HG02884 (cell line): ENCODE results near the gene FNTB.

Experiments
- ATAC-seq: cut with Tn5 transposase; IDR thresholded peaks from one replicate; pipeline ENCODE4 v1.9.1; 2021; ENCODE audit warnings: mild to moderate bottlenecking, moderate library complexity; ENCODE audit not compliant: unreplicated experiment

FNTB gene

GRCh38 chr14:64974563-64974962, 12.1 kb upstream of the FNTB start:
- no peak for ATAC-seq

DNA sequence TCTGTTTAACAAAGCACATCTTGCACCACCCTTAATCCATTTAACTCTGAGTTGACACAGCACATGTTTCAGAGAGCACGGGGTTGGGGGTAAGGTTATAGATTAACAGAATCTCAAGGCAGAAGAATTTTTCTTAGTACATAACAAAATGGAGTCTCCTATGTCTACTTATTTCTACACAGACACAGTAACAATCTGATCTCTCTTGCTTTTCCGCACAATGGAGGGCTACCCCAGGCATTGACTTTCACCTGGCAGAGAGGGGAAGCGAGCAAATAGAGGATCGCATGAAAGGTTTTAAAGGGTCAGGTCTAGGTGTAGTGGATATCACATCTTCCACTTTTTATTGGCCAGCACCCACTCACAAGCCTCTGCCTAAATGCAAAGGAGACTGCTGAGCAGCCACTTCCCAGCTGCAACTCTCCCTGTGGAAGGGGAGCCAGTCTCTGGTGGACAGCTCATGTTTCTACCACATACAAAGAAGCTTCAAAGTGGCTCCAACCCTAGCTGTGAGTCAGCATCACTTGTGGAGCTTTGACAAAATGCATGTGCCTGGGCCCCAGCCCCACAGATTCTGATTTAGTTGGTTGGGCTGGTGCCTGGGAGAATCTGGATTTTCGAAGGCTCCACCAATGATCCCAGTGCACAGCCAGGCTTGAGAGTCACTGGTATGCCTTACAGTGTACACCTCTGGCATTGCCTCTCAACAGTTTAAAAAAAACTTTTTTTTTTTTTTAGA, 7.2 kb upstream of the FNTB start:
- ATAC-seq, result no peak

- no peak for ATAC-seq
Observed at GRCh38 chr14:64983439-64984310, 3.0 kb upstream of the FNTB start.

DNA sequence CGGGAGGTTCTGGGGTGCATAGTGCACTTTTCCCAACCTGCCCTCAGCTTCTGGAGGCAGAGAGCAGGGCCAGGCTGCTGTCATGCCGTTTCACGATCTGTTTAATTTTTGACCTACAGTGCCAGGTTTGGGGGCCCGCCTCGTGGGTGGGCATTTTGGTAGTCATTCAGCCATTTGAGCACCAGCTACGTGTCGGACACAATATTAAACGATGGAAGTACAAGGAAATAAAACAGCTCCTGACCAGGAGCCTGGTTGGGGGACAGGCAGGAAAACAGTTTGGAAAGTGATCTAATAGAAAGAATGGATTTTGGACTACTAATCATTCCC, 708 bp downstream of the FNTB start:
- no peak for ATAC-seq

- no peak for ATAC-seq
Observed at GRCh38 chr14:64990296-64990695, 3.6 kb downstream of the FNTB start.

GRCh38 chr14:64990939-64991338, 4.2 kb downstream of the FNTB start:
- ATAC-seq, result no peak

DNA sequence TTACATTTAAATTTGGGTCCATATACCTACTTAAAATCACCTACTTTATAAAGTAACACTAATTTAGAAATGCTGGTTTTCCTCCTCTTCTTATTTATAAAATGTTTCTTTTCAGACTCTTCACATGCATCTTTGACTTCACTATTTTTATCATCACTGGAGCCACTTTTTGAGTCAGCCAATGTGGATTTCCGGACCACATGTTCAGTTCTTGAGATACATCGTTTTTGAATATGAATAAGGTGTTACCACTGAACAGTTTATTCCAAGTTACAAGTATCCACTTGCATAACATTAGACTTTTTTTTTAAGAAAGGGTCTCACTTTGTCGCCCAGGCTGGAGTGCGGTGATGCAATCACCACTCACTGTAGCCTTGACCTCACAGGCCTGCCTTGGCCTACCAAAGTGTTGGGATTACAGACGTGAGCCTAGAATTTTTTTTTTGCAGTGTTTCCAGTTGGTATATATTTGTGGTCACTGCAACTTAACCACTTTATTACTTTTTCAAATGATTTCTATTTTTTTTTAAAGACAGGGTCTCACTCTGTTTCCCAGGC, 5.7 kb downstream of the FNTB start:
- no peak for ATAC-seq

- no peak for ATAC-seq
Observed at GRCh38 chr14:64993266-64993930, 6.7 kb downstream of the FNTB start.

DNA sequence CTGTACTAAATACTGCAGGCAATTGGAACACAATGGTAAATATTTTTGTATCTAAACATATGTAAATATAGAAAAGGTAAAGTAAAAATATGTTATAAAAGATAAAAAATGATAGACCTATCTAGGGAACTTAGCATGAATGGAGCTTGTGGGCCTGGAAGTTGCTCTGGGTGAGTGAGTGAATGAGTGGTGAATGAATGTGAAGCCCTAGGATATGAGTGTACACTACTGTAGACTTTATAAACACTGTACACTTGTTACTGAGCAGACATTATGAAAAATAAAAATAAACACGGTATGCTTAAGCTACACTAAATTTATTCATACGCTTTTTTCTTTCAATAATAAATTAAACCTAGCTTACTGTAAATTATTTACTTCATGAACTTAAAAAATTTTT, 7.8 kb downstream of the FNTB start:
- ATAC-seq, result no peak

GRCh38 chr14:64995291-64995690, 8.6 kb downstream of the FNTB start:
- no peak for ATAC-seq

DNA sequence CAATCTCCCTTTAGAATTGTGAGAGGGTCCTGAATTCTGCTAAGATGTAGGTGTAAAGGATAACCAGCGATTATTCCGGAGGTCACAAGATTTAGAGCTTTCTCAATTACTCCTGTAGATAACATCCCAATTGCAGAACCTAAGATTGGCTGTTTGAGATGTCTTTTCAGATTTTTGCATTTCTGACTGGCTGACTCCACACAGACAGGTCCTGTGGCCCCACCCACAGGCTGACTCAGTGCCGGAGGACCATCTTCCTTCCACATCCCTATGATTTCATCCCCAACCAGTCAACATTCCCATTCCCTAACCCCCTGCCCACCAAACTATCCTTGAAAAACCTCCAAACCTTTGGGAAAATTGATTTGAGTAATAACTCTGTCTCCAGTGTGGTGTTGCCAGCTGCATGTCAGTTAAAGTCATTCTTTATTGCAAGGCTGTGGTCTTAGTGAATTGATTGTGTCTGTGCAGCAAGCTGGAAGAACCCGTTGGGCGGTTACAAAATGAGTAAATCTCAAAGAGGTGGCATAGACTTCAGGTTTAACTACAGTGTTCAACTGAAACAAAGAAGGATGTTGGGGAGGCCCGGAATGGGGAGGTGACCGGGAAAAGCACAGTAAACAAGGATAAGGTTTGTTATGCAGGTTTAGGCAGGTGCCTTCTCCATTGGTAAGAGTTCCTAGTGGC, 10.6 kb downstream of the FNTB start:
- ATAC-seq, result no peak

- ATAC-seq, result no peak
Observed at GRCh38 chr14:64998455-64998931, 11.8 kb downstream of the FNTB start.

DNA sequence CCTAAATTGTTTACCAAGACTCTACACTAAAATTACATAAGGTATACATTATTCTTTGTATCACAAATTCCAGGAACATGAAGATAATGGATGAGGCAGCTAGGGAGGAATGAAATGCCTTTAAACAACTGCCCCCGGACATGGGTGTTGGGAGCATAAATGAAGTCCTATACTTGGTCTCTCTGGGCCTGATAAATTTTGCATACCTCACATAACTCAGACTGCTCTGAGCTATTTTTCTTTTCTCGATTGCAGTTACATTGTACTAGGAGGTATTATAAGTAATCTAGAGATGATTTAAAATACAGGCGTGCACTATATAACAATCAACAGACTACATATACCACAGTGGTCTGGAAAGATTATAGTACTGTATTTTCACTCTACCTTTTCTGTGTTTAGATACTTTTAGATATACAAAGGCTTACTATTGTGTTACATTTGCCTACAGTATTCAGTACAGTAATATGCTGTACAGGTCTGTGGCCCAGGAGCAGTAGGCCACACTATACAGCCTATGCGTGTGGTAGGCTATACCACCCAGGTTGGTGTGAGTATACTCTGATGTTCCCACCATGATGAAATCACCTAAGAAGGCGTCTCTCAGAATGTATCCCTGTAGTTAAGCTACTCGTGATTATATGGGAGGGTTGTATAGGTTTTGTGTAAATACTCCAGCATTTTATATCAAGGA, 14.3 kb downstream of the FNTB start:
- ATAC-seq, result no peak

- ATAC-seq, result no peak
Observed at GRCh38 chr14:65001723-65002122, 15.0 kb downstream of the FNTB start.

DNA sequence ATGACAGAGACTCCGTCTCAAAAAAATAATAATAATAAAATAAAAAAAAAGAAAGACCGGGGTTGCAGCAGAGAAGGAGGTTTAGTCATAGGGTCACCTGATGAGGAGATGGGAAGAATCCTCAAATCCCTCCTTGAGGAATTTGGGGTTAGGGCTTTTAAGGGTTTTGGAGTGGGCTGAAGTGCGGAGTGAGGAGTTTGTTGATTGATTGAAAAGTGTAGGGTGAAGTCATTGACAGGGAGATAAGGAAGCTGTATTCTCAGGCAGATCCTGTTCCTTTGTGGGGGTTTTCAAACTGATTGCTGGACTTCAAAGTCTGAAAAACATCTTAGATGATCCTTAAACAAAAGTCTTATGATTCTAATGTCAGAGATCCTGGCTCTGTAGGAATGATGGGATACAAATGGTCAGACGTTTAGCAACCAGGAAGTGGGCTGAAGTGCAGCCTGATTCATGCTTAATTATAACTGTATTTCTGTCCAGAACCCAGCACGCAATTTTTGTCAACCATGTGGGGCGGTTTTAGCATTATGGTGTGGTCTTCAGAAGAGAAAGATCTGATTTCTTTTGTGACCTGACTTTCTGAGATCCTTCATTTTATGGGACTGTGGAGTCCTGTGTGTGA, 16.0 kb downstream of the FNTB start:
- no peak for ATAC-seq

- peak; percentile 86 for ATAC-seq
Observed at GRCh38 chr14:65003394-65003793, 16.7 kb downstream of the FNTB start.

DNA sequence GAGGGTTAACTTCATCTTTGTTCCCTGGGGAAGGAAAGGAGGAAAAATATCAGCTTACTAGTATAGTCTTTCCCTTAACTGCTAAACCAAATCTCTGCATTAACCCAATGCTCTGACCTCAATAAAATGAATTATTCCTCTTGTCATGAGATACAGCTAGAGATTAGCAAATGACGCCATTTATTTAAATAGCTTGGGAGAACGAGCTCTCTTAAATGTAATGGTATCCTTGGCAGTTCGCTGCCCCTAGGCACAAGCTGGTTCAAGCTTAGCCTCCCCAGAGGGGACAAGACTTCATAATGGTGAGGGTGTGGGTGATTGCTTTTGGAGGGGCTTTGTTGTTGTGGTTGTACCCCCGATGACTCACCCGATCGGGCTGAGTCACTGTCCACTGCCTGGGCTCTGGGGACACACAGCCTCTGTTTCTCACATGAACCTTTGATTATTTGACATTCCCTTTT, 19.6 kb downstream of the FNTB start:
- ATAC-seq, result no peak

DNA sequence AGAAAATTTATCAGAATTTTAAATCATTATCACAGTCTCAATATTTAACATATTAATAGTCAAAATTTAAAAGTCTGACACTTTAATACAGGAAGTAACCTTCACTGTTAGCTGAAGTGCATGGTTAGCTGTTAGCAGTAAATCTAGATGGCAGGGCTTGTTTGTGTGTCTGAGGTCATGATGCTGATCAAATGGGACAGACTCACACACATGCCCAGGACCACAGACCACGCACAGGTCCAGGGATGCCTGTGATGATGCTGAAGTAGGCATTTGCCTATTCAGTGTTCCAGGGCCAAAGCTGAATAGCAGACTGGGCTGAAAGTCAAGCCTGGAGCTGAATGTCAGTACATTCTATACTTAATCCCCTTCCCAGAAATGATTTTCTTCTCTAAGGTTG, 20.5 kb downstream of the FNTB start:
- ATAC-seq, result no peak

DNA sequence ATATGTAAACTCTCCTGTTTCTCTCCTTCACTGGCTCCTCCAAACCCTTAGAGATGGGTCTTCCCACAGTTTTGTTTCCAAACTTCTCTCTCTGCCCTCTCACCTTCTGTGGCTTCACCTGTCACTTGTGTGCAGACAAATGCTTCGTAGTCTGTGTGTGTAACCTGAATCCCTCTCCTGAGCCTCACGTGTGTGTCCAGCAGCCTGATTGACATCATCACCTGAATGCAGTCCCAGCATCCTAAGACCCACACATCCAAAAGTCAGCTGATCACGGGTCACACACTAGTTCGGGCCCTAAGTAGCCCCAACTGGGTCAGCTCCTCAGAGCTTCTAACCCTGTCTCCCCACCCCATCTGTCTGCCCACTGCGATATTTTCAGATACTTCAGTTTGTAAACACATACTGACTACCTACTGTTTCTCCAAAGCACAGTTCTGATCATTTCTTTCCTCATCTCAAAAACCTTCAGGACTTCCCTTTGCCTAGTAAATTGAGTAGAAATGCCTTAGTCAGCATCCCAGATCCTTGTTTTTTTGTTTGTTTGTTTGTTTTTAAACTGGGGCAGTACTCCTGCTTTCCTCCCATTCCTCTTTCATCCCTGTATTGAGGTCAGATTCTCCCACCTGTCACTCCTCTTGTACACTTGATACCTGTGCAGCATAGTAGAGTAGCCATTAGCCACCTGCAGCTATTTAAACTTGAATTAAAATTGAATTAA, 23.7 kb downstream of the FNTB start:
- ATAC-seq, result no peak
